CD4-positive, alpha-beta T cell treated with Interferon alpha-2 for 1 hour (primary cell): ENCODE measurements around the gene ZSWIM9.
"Not testable (repeated sequence)": the region's sequence is repeated elsewhere in the genome, so short reads cannot be mapped to it uniquely, and the experiment has no call there.

ENCODE experiments used
- DNase-seq, 2 donors: peaks; one replicate each; pipeline ENCODE4 v3.0.0-alpha.2; 2020 to 2022

ZSWIM9 gene

GRCh38 chr19:48220784-48221183, 50.3 kb downstream of the ZSWIM9 start:
- not testable (repeated sequence) for DNase-seq

DNA sequence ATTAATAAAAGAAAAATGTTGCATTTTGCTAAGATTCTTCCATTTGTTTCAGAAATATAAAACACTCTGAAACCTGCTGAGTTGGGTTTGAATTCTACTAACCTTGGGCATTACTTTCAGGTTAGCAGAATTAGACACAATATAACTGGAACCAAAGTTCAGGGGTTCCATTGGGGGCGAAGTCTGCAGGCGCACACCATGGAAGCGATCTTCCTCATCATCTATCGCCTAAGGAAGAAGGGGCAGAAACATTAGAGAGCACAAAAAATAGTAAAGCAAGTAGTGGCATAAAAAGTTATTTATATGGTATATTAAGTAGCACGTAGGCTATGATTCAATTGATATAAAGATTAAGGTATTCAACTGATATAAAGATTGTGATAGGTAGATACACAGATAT, 51.1 kb downstream of the ZSWIM9 start:
- no peak for DNase-seq

GRCh38 chr19:48230555-48231129, 60.2 kb downstream of the ZSWIM9 start:
- DNase-seq: peak; percentile 4 to 36

- no peak for DNase-seq
These were observed 66.6 kb downstream of the ZSWIM9 start for GRCh38 chr19:48237057-48237456.

GRCh38 chr19:48239120-48239519, 68.6 kb downstream of the ZSWIM9 start:
- no peak for DNase-seq

GRCh38 chr19:48239582-48240141, 69.2 kb downstream of the ZSWIM9 start:
- DNase-seq: no peak

- DNase-seq: not testable (repeated sequence)
These were observed 71.3 kb downstream of the ZSWIM9 start for GRCh38 chr19:48241771-48242170.

GRCh38 chr19:48244281-48244680, 73.8 kb downstream of the ZSWIM9 start:
- peak; percentile 33 to 65 for DNase-seq

DNA sequence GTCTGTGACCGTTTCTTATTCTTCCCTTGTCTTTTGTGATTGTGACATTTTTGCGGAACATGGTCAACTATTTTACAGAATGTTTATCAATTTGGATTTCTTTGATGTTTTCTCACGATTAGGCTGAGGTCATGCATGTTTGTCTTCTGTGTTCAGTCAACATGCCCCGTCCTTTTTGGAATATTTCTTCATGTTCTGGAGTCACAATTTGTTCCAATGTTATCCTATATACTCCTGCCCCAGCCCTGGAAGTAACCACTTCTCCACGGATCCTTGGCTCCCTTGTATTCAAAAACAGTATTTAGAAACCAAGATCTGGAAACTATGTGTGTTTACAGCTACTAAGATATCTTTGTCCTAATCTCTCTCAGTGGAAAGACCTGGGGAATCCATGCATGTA, 75.6 kb downstream of the ZSWIM9 start:
- DNase-seq: no peak

- DNase-seq: no peak
These were observed 76.7 kb downstream of the ZSWIM9 start for GRCh38 chr19:48247212-48247611.
